Cortex of kidney (tissue), 1 donor: ENCODE measurements around the gene GPR27.

Experiments used
- DNase-seq: peaks from one replicate; lab custom pipeline; 2025; lab: John Stamatoyannopoulos, UW

The GPR27 gene

GRCh38 chr3:71753701-71754609 lies at the start of gene GPR27:
Gene GPR27, plus strand, starts transcription at chr3:71753855. Its CDS starts 195 bp downstream, at chr3:71754050.
- no peak for DNase-seq

- no peak for DNase-seq
Observed at GRCh38 chr3:71704915-71705314, 48.7 kb upstream of the GPR27 start.

GRCh38 chr3:71705681-71706080 lies 48.0 kb upstream of the GPR27 start:
- no peak for DNase-seq

- DNase-seq, result no peak
Observed at GRCh38 chr3:71707595-71707994, 46.1 kb upstream of the GPR27 start.

GRCh38 chr3:71708476-71709105 lies 45.1 kb upstream of the GPR27 start:
- DNase-seq, result no peak

GRCh38 chr3:71709908-71710511 lies 43.6 kb upstream of the GPR27 start:
- DNase-seq, result no peak

- DNase-seq, result no peak
Observed at GRCh38 chr3:71710906-71711494, 42.7 kb upstream of the GPR27 start.

GRCh38 chr3:71713041-71713440 lies 40.6 kb upstream of the GPR27 start:
- no peak for DNase-seq

- DNase-seq, result no peak
Observed at GRCh38 chr3:71714595-71714994, 39.1 kb upstream of the GPR27 start.

GRCh38 chr3:71718072-71718471 lies 35.6 kb upstream of the GPR27 start:
- DNase-seq, result no peak

GRCh38 chr3:71721002-71721401 lies 32.7 kb upstream of the GPR27 start:
- DNase-seq, result no peak

- DNase-seq, result no peak
Observed at GRCh38 chr3:71721651-71722157, 32.0 kb upstream of the GPR27 start.

- DNase-seq, result no peak
Observed at GRCh38 chr3:71722693-71723092, 31.0 kb upstream of the GPR27 start.

- DNase-seq, result no peak
Observed at GRCh38 chr3:71723452-71724170, 30.0 kb upstream of the GPR27 start.

GRCh38 chr3:71724171-71724453 lies 29.5 kb upstream of the GPR27 start:
- no peak for DNase-seq

- no peak for DNase-seq
Observed at GRCh38 chr3:71724584-71725270, 28.9 kb upstream of the GPR27 start.

- no peak for DNase-seq
Observed at GRCh38 chr3:71725271-71725991, 28.2 kb upstream of the GPR27 start, which contains the start of gene EIF4E3. Gene EIF4E3, minus strand, starts transcription at chr3:71725402. Its CDS starts 35 bp downstream, at chr3:71725367.

GRCh38 chr3:71726146-71726545 lies 27.5 kb upstream of the GPR27 start:
- DNase-seq, result no peak

GRCh38 chr3:71728632-71729342 lies 24.9 kb upstream of the GPR27 start:
- DNase-seq, result no peak

GRCh38 chr3:71732637-71733036 lies 21.0 kb upstream of the GPR27 start:
- DNase-seq, result no peak
